Large intestine (tissue), 3 donors: ENCODE data around the gene HNRNPUL1. TPM values are rescaled to one million over a fixed set of nuclear protein-coding genes. Genes with fewer than 3 reads are reported as not detected.

ENCODE experiments used
- DNase-seq, 2 donors: peaks; one replicate each; pipeline versions ENCODE4 v3.0.0 to v3.0.0-alpha.2; 2013
- H3K27ac ChIP-seq: one replicate; pipeline ENCODE4 v1.5.1; 2013; ENCODE audit warnings: low read length
- H3K27me3 ChIP-seq: 2 replicates; pipeline ENCODE4 v1.6.1; 2013; ENCODE audit warnings: low read length; ENCODE audit not compliant: control insufficient read depth, insufficient read depth
- H3K36me3 ChIP-seq: 2 replicates; pipeline ENCODE4 v1.6.1; 2013; ENCODE audit warnings: low read length; ENCODE audit not compliant: control insufficient read depth, insufficient read depth
- H3K4me1 ChIP-seq: one replicate; pipeline ENCODE4 v1.6.1; 2013; ENCODE audit warnings: low read length; ENCODE audit not compliant: control insufficient read depth, insufficient read depth
- H3K4me3 ChIP-seq: one replicate; pipeline ENCODE4 v1.5.1; 2013; ENCODE audit warnings: low read length
- H3K9me3 ChIP-seq: one replicate; pipeline ENCODE4 v1.6.1; 2013; ENCODE audit warnings: mild to moderate bottlenecking, low read depth, low read length, moderate library complexity; ENCODE audit not compliant: control insufficient read depth
- WGBS: methylation state at CpG from one replicate; pipeline ENCODE4 v1.1.5; 2013; ENCODE audit warnings: low lambda C conversion rate; ENCODE audit not compliant: insufficient coverage; 5-methylcytosine and 5-hydroxymethylcytosine counted together
- polyA plus RNA-seq: library from polyadenylated mRNA; unstranded; fragments of 120-200 nt; gene quantifications from one replicate; pipeline ENCODE4 v1.2.1, GENCODE V29; 2013

The HNRNPUL1 gene
- polyA plus RNA-seq, 1 donor: 142 TPM

- Histone ChIP-seq H3K27me3 (no peaks in the 10 kb centered on the region), H3K9me3 (no peaks in the 10 kb centered on the region), H3K36me3 (peaks cover 34% of the 10 kb centered on the region), H3K27ac (no peak overlapping the region), H3K4me1 (no peaks in the 10 kb centered on the region), H3K4me3 (no peak overlapping the region)
- no peak for DNase-seq
- no CpG with 5 or more reads among the region's 9 CpGs for WGBS
Observed at GRCh38 chr19:41249707-41250423, 14.3 kb upstream of the HNRNPUL1 start.

DNA sequence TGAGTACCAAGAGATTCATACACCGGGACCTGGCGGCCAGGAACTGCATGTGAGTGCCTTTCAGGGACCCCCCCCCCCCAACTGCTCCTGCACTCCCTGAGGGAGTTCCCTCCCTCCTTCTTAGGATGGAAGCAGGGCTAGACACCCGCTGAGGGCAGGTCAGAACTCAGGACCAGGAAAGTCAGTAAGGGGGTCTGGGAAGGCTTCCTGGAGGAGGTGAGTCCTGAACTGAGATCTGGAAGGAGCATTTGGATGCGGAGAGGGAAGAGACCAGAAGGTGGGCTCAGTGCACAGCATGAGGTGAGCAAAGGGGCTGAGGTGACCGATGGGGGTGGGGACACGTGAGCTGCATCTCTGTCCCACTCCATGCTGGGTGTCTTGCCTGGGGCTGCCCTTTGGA, 10.5 kb upstream of the HNRNPUL1 start:
- no peak for DNase-seq
- Histone ChIP-seq H3K9me3 (no peaks in the 10 kb centered on the region), H3K27me3 (no peaks in the 10 kb centered on the region), H3K4me3 (no peak overlapping the region), H3K27ac (no peak overlapping the region), H3K36me3 (peaks cover 43% of the 10 kb centered on the region), H3K4me1 (no peaks in the 10 kb centered on the region)
- 100% methylated on average over 1 of the region's 6 CpGs for WGBS

DNA sequence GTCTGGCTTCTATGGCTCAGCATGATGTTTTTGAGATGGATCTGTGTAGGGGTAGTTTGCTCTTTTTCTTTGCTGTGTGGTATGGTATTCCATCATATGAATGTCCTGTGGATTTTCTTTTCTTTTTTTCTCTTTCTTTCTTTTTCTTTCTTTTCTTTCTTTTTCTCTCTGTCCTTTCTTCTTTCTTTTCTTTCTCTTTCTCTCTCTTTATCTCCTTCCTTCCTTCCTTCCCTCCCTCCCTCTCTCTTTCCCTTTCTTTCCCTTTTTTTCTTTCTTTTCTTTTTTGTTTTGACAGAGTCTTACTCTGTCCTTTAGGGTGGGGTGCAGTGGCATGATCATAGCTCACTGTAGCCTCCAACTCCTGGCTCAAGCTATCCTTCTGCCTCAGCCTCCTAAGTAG, 9.0 kb upstream of the HNRNPUL1 start:
- DNase-seq: no peak
- Histone ChIP-seq H3K36me3 (peaks cover 48% of the 10 kb centered on the region), H3K4me1 (no peaks in the 10 kb centered on the region), H3K4me3 (no peak overlapping the region), H3K9me3 (no peaks in the 10 kb centered on the region), H3K27me3 (no peaks in the 10 kb centered on the region), H3K27ac (no peak overlapping the region)

GRCh38 chr19:41261474-41262190, 2.5 kb upstream of the HNRNPUL1 start:
- no peaks in the 10 kb centered on the region for H3K27me3 ChIP-seq
- peaks cover 22% of the 10 kb centered on the region for H3K36me3 ChIP-seq
- no peak for DNase-seq
- H3K9me3 ChIP-seq: no peaks in the 10 kb centered on the region
- WGBS: 100% methylated on average over 1 of the region's 10 CpGs
- H3K27ac ChIP-seq: peak overlapping the region; percentile 99
- peaks cover 9% of the 10 kb centered on the region for H3K4me1 ChIP-seq
- H3K4me3 ChIP-seq: peak overlapping the region; percentile 76

- Histone ChIP-seq H3K9me3 (no peaks in the 10 kb centered on the region), H3K4me3 (peak overlapping the region; percentile 76), H3K4me1 (peaks cover 15% of the 10 kb centered on the region), H3K27ac (peak overlapping the region; percentile 99), H3K36me3 (peaks cover 26% of the 10 kb centered on the region), H3K27me3 (no peaks in the 10 kb centered on the region)
- WGBS: 7% methylated on average over 3 of the region's 46 CpGs
- peak; percentile 73 to 79 for DNase-seq
Observed at GRCh38 chr19:41263042-41263849, 926 bp upstream of the HNRNPUL1 start.

- no CpG with 5 or more reads among the region's 75 CpGs for WGBS
- Histone ChIP-seq H3K27me3 (no peaks in the 10 kb centered on the region), H3K36me3 (peaks cover 26% of the 10 kb centered on the region), H3K4me1 (peaks cover 15% of the 10 kb centered on the region), H3K4me3 (peak overlapping the region; percentile 70), H3K9me3 (no peaks in the 10 kb centered on the region), H3K27ac (peak overlapping the region; percentile 96)
- DNase-seq: peak; percentile 44 to 71
Observed at GRCh38 chr19:41264581-41265394, 616 bp downstream of the HNRNPUL1 start.

DNA sequence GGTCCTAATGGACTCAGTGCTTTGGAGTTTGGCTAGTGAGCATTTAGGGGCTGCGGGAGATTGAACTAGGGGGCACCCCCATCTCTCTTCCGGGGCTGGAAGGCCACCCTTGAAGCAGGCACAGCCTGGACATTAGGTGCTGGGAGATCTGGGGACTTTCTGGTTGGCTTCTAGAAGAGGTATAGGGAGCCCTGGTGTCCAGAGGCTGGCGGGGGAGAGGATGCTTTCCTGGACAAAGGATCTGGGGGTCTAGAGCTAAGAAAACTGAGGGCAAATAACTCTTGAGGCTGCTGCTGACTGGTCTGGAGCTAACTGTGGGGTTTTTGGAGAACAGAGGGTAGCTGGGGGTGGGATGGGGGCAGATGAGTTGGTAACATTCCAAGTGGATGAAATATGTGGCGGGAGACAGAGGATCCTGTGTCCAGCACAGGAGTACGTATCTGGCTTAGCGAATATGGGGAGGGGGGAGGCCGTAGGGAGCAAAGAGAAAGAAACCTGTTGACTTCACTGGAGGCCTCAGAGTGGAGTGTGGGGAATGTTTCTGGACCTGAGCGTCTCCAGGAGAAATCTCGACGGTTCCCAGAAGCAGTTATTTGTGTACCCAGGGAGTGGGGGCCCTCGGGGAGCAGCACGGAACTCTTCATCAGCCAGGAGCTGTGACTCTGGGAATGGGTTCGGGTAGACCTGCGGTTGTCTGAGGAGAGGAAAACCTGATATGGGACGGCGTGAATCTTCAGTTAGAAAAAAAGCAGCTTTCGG, 1.4 kb downstream of the HNRNPUL1 start:
- peak in 1 of 2 donors; percentile 63 for DNase-seq
- WGBS: no CpG with 5 or more reads among the region's 17 CpGs
- Histone ChIP-seq H3K27me3 (no peaks in the 10 kb centered on the region), H3K4me1 (peaks cover 15% of the 10 kb centered on the region), H3K27ac (peak overlapping the region; percentile 96), H3K4me3 (peak overlapping the region; percentile 70), H3K9me3 (no peaks in the 10 kb centered on the region), H3K36me3 (peaks cover 31% of the 10 kb centered on the region)

- H3K27ac ChIP-seq: no peak overlapping the region
- peaks cover 15% of the 10 kb centered on the region for H3K4me1 ChIP-seq
- no peaks in the 10 kb centered on the region for H3K9me3 ChIP-seq
- H3K27me3 ChIP-seq: no peaks in the 10 kb centered on the region
- H3K4me3 ChIP-seq: no peak overlapping the region
- no peak for DNase-seq
- 100% methylated on average over 1 of the region's 2 CpGs for WGBS
- H3K36me3 ChIP-seq: peaks cover 66% of the 10 kb centered on the region
Observed at GRCh38 chr19:41269055-41269454, 4.9 kb downstream of the HNRNPUL1 start.

DNA sequence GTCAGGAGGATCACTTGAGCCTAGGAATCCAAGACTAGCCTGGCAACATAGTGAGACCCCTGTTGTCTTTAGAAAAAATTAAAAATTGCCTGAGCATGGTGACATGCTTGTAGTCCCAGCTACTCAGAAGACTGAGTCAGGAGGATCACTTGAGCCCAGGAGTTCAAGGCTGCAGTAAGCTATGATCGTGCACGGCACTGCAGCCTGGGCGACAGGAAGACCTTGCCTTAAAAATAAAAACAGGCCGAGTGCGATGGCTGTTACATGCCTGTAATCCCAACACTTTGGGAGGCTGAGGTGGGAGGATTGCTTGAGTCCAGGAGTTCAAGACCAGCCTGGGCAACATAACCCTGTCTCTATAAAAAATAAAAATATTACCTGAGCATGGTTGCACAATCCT, 5.4 kb downstream of the HNRNPUL1 start:
- peaks cover 71% of the 10 kb centered on the region for H3K36me3 ChIP-seq
- H3K27ac ChIP-seq: no peak overlapping the region
- H3K27me3 ChIP-seq: no peaks in the 10 kb centered on the region
- DNase-seq: no peak
- H3K4me3 ChIP-seq: no peak overlapping the region
- no peaks in the 10 kb centered on the region for H3K9me3 ChIP-seq
- H3K4me1 ChIP-seq: peaks cover 15% of the 10 kb centered on the region
- no CpG with 5 or more reads among the region's 5 CpGs for WGBS
